GM23338 (cell line): ENCODE measurements around the gene SLC9A3. TPM values are rescaled to one million over a fixed set of nuclear protein-coding genes. Genes with fewer than 3 reads are reported as not detected.

Source experiments
- ATAC-seq: fragments of 200-7000 bp; cut with Tn5 transposase; 3 replicates; pipeline ENCODE4 v1.9.1; 2020
- DNase-seq: peaks from one replicate; pipeline ENCODE4 v3.0.0-alpha.2; 2015; ENCODE audit warnings: low spot score
- H2AFZ ChIP-seq: fragments of 200-600 bp; sonication (generic); 2 replicates; pipeline ENCODE4 v1.8.0; 2016; ENCODE audit warnings: antibody characterized with exemption, mild to moderate bottlenecking, moderate library complexity
- H3F3A ChIP-seq: fragments of 200-600 bp; sonication (generic); replicated peaks from 2 replicates; pipeline ENCODE4 v1.8.0; 2017; ENCODE audit warnings: antibody characterized with exemption, mixed run types, low read depth
- H3K27ac ChIP-seq: fragments of 200-600 bp; sonication (generic); 2 replicates; pipeline ENCODE4 v1.6.1; 2016; ENCODE audit warnings: low read depth
- H3K27me3 ChIP-seq: fragments of 200-600 bp; sonication (generic); 2 replicates; pipeline ENCODE4 v1.8.0; 2016; ENCODE audit warnings: mild to moderate bottlenecking, mixed run types, moderate library complexity; ENCODE audit not compliant: insufficient read depth
- H3K36me3 ChIP-seq: fragments of 200-600 bp; sonication (generic); 2 replicates; pipeline ENCODE4 v1.8.0; 2016; ENCODE audit warnings: mild to moderate bottlenecking; ENCODE audit not compliant: insufficient read depth
- H3K4me1 ChIP-seq: fragments of 200-600 bp; sonication (generic); 2 replicates; pipeline ENCODE4 v1.8.0; 2016; ENCODE audit warnings: mild to moderate bottlenecking, moderate library complexity; ENCODE audit not compliant: insufficient read depth
- H3K4me2 ChIP-seq: fragments of 200-600 bp; sonication (generic); 2 replicates; pipeline ENCODE4 v1.7.1; 2017; ENCODE audit warnings: mixed run types
- H3K4me3 ChIP-seq: fragments of 200-600 bp; sonication (generic); 2 replicates; pipeline ENCODE4 v1.6.1; 2016; ENCODE audit warnings: mixed run types
- H3K79me2 ChIP-seq: fragments of 200-600 bp; sonication (generic); replicated peaks from 2 replicates; pipeline ENCODE4 v1.8.0; 2017; ENCODE audit warnings: mild to moderate bottlenecking; ENCODE audit not compliant: insufficient read depth
- H3K9me2 ChIP-seq: fragments of 200-600 bp; sonication (generic); 2 replicates; pipeline ENCODE4 v1.8.0; 2017; ENCODE audit not compliant: insufficient read depth
- H4K20me1 ChIP-seq: fragments of 200-600 bp; sonication (generic); replicated peaks from 2 replicates; pipeline ENCODE4 v1.8.0; 2017; ENCODE audit warnings: mild to moderate bottlenecking; ENCODE audit not compliant: insufficient read depth
- H3K27ac Mint-ChIP-seq: 2 replicates; pipeline ENCODE4 v1.8.0; 2020; ENCODE audit warnings: inconsistent platforms, mild to moderate bottlenecking, moderate library complexity, mixed read lengths
- H3K27me3 Mint-ChIP-seq: 3 replicates; pipeline ENCODE4 v1.8.0; 2022; ENCODE audit warnings: low read depth, mild to moderate bottlenecking, moderate library complexity, mixed read lengths, inconsistent platforms; ENCODE audit not compliant: insufficient read depth, poor library complexity
- H3K36me3 Mint-ChIP-seq: 3 replicates; pipeline ENCODE4 v1.8.0; 2021; ENCODE audit warnings: low read depth, mild to moderate bottlenecking, inconsistent platforms, moderate library complexity, mixed read lengths
- H3K4me1 Mint-ChIP-seq: 3 replicates; pipeline ENCODE4 v1.8.0; 2020; ENCODE audit warnings: mild to moderate bottlenecking, inconsistent platforms, mixed read lengths
- H3K4me3 Mint-ChIP-seq: 3 replicates; pipeline ENCODE4 v1.8.0; 2021; ENCODE audit warnings: moderate library complexity, mild to moderate bottlenecking, inconsistent platforms, mixed read lengths
- H3K9me3 Mint-ChIP-seq: 3 replicates; pipeline ENCODE4 v1.8.0; 2020; ENCODE audit warnings: moderate library complexity, mild to moderate bottlenecking, inconsistent platforms, mixed read lengths
- CREB1 ChIP-seq: fragments of 250-450 bp; sonication (Bioruptor Pico); IDR thresholded peaks from 2 replicates; pipeline ENCODE4 v1.5.0; 2020; ENCODE audit warnings: low read depth, mild to moderate bottlenecking, moderate library complexity
- ETS1 ChIP-seq: IDR thresholded peaks from 2 replicates; pipeline ENCODE4 v1.6.1; 2016; ENCODE audit warnings: antibody characterized with exemption
- EZH2 ChIP-seq: fragments of 200-600 bp; sonication (generic); IDR thresholded peaks from one replicate; pipeline ENCODE4 v1.8.0; 2017; ENCODE audit warnings: antibody characterized with exemption, mild to moderate bottlenecking, low read depth; ENCODE audit not compliant: unreplicated experiment
- EZH2phosphoT487 ChIP-seq: fragments of 200-600 bp; sonication (generic); IDR thresholded peaks from one replicate; pipeline ENCODE4 v1.8.1; 2018; ENCODE audit warnings: antibody characterized with exemption; ENCODE audit not compliant: unreplicated experiment
- JUNB ChIP-seq: IDR thresholded peaks from one replicate; pipeline ENCODE4 v1.6.1; 2016; ENCODE audit warnings: antibody characterized with exemption; ENCODE audit not compliant: unreplicated experiment
- POLR2AphosphoS5 ChIP-seq: IDR thresholded peaks from 2 replicates; pipeline ENCODE4 v1.6.1; 2016; ENCODE audit warnings: antibody characterized with exemption, low read depth
- REST ChIP-seq: IDR thresholded peaks from one replicate; pipeline ENCODE4 v1.6.1; 2018; ENCODE audit warnings: antibody characterized with exemption; ENCODE audit not compliant: unreplicated experiment
- STAT1 ChIP-seq: IDR thresholded peaks from one replicate; pipeline ENCODE4 v1.6.1; 2016; ENCODE audit warnings: antibody characterized with exemption; ENCODE audit not compliant: unreplicated experiment
- ZNF114 ChIP-seq: fragments of 250-450 bp; sonication (Bioruptor Pico); IDR thresholded peaks from 2 replicates; pipeline ENCODE4 v1.5.0; 2020; ENCODE audit warnings: mild to moderate bottlenecking, moderate library complexity
- ZNF331 ChIP-seq: fragments of 250-450 bp; sonication (Bioruptor Pico); IDR thresholded peaks from 2 replicates; pipeline ENCODE4 v1.5.0; 2020; ENCODE audit warnings: low read depth, mild to moderate bottlenecking, moderate library complexity
- ZNF462 ChIP-seq: fragments of 250-450 bp; sonication (Bioruptor Pico); IDR thresholded peaks from 2 replicates; pipeline ENCODE4 v1.5.0; 2020; ENCODE audit warnings: mild to moderate bottlenecking, moderate library complexity
- polyA plus RNA-seq: library from polyadenylated mRNA; unstranded; fragments of >200 nt; fragmentation: Nextera tagmentation; extraction: Ambion mirVana; gene quantifications from 2 replicates; pipeline ENCODE4 v1.2.1, GENCODE V29; 2016
- total RNA-seq: library from RNA; depleted of rRNA; stranded (reverse); fragments of >200 nt; shearing (Covaris generic); gene quantifications from 2 replicates; pipeline ENCODE4 v1.2.3, GENCODE V29; 2014

The SLC9A3 gene
- total and polyA plus RNA-seq, 2 experiments from 2014 or later: 0.39 to 3.1 TPM

GRCh38 chr5:573976-574375, 49.7 kb upstream of the SLC9A3 start (continued):
- TF ChIP-seq REST (no peak), POLR2AphosphoS5 (no peak)

GRCh38 chr5:573206-573605, 49.0 kb upstream of the SLC9A3 start:
- Histone ChIP-seq H3F3A (no peaks in the 10 kb centered on the region), H3K9me2 (no peaks in the 10 kb centered on the region), H3K4me2 (no peak overlapping the region), H2AFZ (no peak overlapping the region), H3K79me2 (no peaks in the 10 kb centered on the region), H3K4me1 (no peaks in the 10 kb centered on the region; the same call in 1 of the 2 replicates), H3K27me3 (no peaks in the 10 kb centered on the region), H3K27ac (no peak overlapping the region), H3K4me3 (no peak overlapping the region), H4K20me1 (no peaks in the 10 kb centered on the region), H3K36me3 (no peaks in the 10 kb centered on the region)
- Mint-ChIP-seq H3K36me3 (peaks cover 4% of the 10 kb centered on the region; the same call in 1 of the 3 replicates), H3K27ac (0 out of 2 replicates have a peak overlapping the region, but pooled peaks have one; percentile 32), H3K9me3 (peaks cover 21% of the 10 kb centered on the region; the same call in 2 of the 3 replicates), H3K4me3 (no peak overlapping the region), H3K4me1 (no peaks in the 10 kb centered on the region; the same call in 2 of the 3 replicates), H3K27me3 (peaks cover 2% of the 10 kb centered on the region)
- no peak for ATAC-seq
- no peak for DNase-seq
- no peak for TF ChIP-seq STAT1
- no peak for TF ChIP-seq EZH2
- TF ChIP-seq EZH2phosphoT487: no peak
- TF ChIP-seq ZNF114 (CRISPR knock-in tag): no peak
- no peak for TF ChIP-seq REST
- no peak for TF ChIP-seq ZNF331 (CRISPR knock-in tag)
- no peak for TF ChIP-seq ZNF462
- TF ChIP-seq CREB1: no peak
- no peak for TF ChIP-seq POLR2AphosphoS5
- TF ChIP-seq JUNB: no peak
- no peak for TF ChIP-seq ETS1
